Esophagus muscularis mucosa (tissue), 4 donors: ENCODE data around the gene DDIT3.

Source experiments
- EP300 ChIP-seq: sonication (generic); formaldehyde crosslinking; IDR thresholded peaks from one replicate; pipeline ENCODE4 v1.6.1; 2017; ENCODE audit warnings: antibody characterized with exemption
- POLR2A ChIP-seq: fragments of 450-650 bp; IDR thresholded peaks from one replicate; pipeline ENCODE4 v1.6.1; 2017; ENCODE audit warnings: antibody characterized with exemption, moderate library complexity, mild to moderate bottlenecking, low read depth
- POLR2AphosphoS5 ChIP-seq, 2 donors: sonication (generic); formaldehyde crosslinking; IDR thresholded peaks; one replicate each; pipeline ENCODE4 v1.6.1; 2017; ENCODE audit warnings: antibody characterized with exemption in 2 of 2
- TF ChIP-seq, protein P1 (sequence below), 3 experiments: fragments of 200-600 bp in 2 of 3; fragments of 450-650 bp in 1 of 3; sonication (generic) in 2 of 3; IDR thresholded peaks; one replicate each; pipeline ENCODE4 v1.5.1; 2017 to 2019; ENCODE audit warnings: antibody characterized with exemption in 3 of 3, mild to moderate bottlenecking in 2 of 3, moderate library complexity in 1 of 3

DNA sequence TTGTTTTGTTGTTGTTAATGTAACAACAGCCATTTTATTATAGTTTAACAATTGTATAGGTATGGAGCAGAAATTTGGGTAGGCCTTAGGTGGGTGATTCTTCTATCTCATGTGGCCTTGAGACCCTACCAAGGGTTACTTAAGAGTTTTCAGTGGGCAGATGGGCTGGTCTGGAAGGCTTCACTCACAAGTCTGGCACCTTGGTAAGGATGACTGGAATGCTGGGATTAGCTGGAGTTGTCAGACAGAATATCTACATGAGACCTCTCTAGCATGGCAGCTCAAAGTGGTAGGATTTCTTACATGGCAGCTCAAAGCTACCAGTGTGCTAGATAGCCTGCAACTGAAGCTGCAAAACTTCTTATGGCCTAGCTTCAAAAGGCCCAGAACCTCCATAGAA is 34.6 kb downstream of the DDIT3 start:
- TF ChIP-seq POLR2AphosphoS5 (IDR thresholded peaks at IDR 0.05): no peak
- TF ChIP-seq, protein P1, sequence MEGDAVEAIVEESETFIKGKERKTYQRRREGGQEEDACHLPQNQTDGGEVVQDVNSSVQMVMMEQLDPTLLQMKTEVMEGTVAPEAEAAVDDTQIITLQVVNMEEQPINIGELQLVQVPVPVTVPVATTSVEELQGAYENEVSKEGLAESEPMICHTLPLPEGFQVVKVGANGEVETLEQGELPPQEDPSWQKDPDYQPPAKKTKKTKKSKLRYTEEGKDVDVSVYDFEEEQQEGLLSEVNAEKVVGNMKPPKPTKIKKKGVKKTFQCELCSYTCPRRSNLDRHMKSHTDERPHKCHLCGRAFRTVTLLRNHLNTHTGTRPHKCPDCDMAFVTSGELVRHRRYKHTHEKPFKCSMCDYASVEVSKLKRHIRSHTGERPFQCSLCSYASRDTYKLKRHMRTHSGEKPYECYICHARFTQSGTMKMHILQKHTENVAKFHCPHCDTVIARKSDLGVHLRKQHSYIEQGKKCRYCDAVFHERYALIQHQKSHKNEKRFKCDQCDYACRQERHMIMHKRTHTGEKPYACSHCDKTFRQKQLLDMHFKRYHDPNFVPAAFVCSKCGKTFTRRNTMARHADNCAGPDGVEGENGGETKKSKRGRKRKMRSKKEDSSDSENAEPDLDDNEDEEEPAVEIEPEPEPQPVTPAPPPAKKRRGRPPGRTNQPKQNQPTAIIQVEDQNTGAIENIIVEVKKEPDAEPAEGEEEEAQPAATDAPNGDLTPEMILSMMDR (IDR thresholded peaks at IDR 0.05): no peak
- no peak for TF ChIP-seq POLR2A
- TF ChIP-seq EP300: no peak
